Right atrium auricular region (tissue), 2 donors: ENCODE measurements around the gene ZCWPW1. TPM values are rescaled to one million over a fixed set of nuclear protein-coding genes. Genes with fewer than 3 reads are reported as not detected.

Source experiments
- DNase-seq: peaks from one replicate; pipeline ENCODE4 v3.0.0-alpha.2; 2019; ENCODE audit warnings: low spot score
- H3K27ac ChIP-seq, 2 donors: fragments of 200-600 bp; sonication (generic); 1 replicate in 1 of 2; 2 replicates in 1 of 2; pipeline ENCODE4 v1.5.1; 2016 to 2019
- H3K27me3 ChIP-seq, 2 donors: fragments of 200-600 bp; sonication (generic); one replicate each; pipeline versions ENCODE4 v1.5.1 to v1.6.0; 2017 to 2019
- H3K36me3 ChIP-seq: fragments of 200-600 bp; sonication (generic); one replicate; pipeline ENCODE4 v1.5.1; 2016
- H3K4me1 ChIP-seq, 2 donors: fragments of 200-600 bp; sonication (generic); one replicate each; pipeline versions ENCODE4 v1.5.1 to v1.6.0; 2017 to 2019
- H3K4me3 ChIP-seq, 2 donors: fragments of 200-600 bp; sonication (generic); 1 replicate in 1 of 2; 2 replicates in 1 of 2; pipeline ENCODE4 v1.5.1; 2017 to 2019; ENCODE audit warnings: mild to moderate bottlenecking in 1 of 2, moderate library complexity in 1 of 2
- H3K9me3 ChIP-seq, 2 donors: fragments of 200-600 bp; sonication (generic); one replicate each; pipeline ENCODE4 v1.5.1; 2019
- CTCF ChIP-seq, 2 donors: fragments of 200-600 bp; sonication (generic); IDR thresholded peaks; one replicate each; pipeline ENCODE4 v1.5.1; 2019; ENCODE audit warnings: antibody characterized with exemption in 2 of 2
- total RNA-seq, 2 donors: library from RNA; depleted of rRNA; stranded (reverse); fragments of >200 nt; gene quantifications; one replicate each; pipeline ENCODE4 v1.1.0, GENCODE V29; 2016

Gene ZCWPW1
- total RNA-seq, 2 donors from 2014 or later = 2.1 to 8.5 TPM

GRCh38 chr7:100371561-100372171, 56.8 kb downstream of the ZCWPW1 start:
- no peak for DNase-seq
- no peak overlapping the region for H3K27ac ChIP-seq
- TF ChIP-seq CTCF (IDR thresholded peaks at IDR 0.05) = no peak

GRCh38 chr7:100370746-100371145, 57.8 kb downstream of the ZCWPW1 start:
- TF ChIP-seq CTCF (IDR thresholded peaks at IDR 0.05) = no peak
- Histone ChIP-seq H3K4me3 (no peak overlapping the region), H3K4me1 (peaks cover 0 to 3% of the 10 kb centered on the region in 2 donors), H3K9me3 (no peaks in the 10 kb centered on the region), H3K27ac (no peak overlapping the region), H3K27me3 (no peaks in the 10 kb centered on the region), H3K36me3 (no peaks in the 10 kb centered on the region)
- DNase-seq = no peak

More at GRCh38 chr7:100371561-100372171, 56.8 kb downstream of the ZCWPW1 start:
- Histone ChIP-seq H3K4me1 (peaks cover 0 to 3% of the 10 kb centered on the region in 2 donors), H3K36me3 (no peaks in the 10 kb centered on the region), H3K9me3 (no peaks in the 10 kb centered on the region), H3K4me3 (no peak overlapping the region), H3K27me3 (no peaks in the 10 kb centered on the region)

GRCh38 chr7:100370303-100370702, 58.2 kb downstream of the ZCWPW1 start:
- Histone ChIP-seq H3K4me1 (peaks cover 0 to 3% of the 10 kb centered on the region in 2 donors), H3K4me3 (no peak overlapping the region), H3K27me3 (no peaks in the 10 kb centered on the region), H3K27ac (peak overlapping the region in 1 of 2 donors; percentile 48), H3K9me3 (no peaks in the 10 kb centered on the region), H3K36me3 (no peaks in the 10 kb centered on the region)
- DNase-seq = no peak
- no peak for TF ChIP-seq CTCF (IDR thresholded peaks at IDR 0.05)

- Histone ChIP-seq H3K36me3 (no peaks in the 10 kb centered on the region), H3K27me3 (no peaks in the 10 kb centered on the region), H3K4me3 (no peak overlapping the region), H3K9me3 (no peaks in the 10 kb centered on the region), H3K27ac (peak overlapping the region; percentile 35 to 48), H3K4me1 (peaks cover 0 to 3% of the 10 kb centered on the region in 2 donors)
- peak; percentile 71 for DNase-seq
- no peak for TF ChIP-seq CTCF (IDR thresholded peaks at IDR 0.05)
Measured at GRCh38 chr7:100369105-100369504, 59.4 kb downstream of the ZCWPW1 start.

GRCh38 chr7:100367676-100368613, 60.6 kb downstream of the ZCWPW1 start:
- H3K4me3 ChIP-seq = no peak overlapping the region
- DNase-seq = no peak
- H3K9me3 ChIP-seq = no peaks in the 10 kb centered on the region
- TF ChIP-seq CTCF (IDR thresholded peaks at IDR 0.05) = no peak
- H3K27me3 ChIP-seq = no peaks in the 10 kb centered on the region
- peaks cover 0 to 3% of the 10 kb centered on the region in 2 donors for H3K4me1 ChIP-seq
- H3K36me3 ChIP-seq = no peaks in the 10 kb centered on the region
- no peak overlapping the region for H3K27ac ChIP-seq
